GM12872 (cell line): Measurements from ENCODE around the gene TCTN1.

Experiments
- CTCF ChIP-seq: IDR thresholded peaks from 3 replicates; pipeline ENCODE4 v1.5.1; 2011; ENCODE audit warnings: low read depth, mild to moderate bottlenecking, low read length, moderate library complexity; ENCODE audit not compliant: insufficient read depth

Gene TCTN1

GRCh38 chr12:110619534-110619953 is 5.6 kb downstream of the TCTN1 start:
- TF ChIP-seq CTCF = peak; percentile 56

DNA sequence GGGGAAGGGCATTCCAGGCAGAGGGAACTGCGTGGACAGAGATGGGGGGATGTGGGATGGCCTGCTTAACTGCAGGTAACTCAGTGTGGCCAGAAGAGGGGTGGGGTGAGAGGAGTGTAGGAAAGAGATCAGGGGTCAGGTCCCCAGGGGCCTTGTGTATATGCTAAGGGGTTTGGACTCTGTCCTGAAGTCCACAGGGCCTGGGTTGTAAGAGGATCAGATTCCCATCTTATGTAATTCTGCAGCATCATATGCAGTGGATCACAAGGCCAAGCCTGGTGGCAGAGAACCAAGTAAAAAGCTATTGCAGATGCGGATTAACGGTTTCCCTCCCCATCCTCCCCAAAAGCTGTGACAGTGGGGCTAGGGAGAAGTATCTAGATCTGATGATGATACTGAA is 8.7 kb downstream of the TCTN1 start:
- TF ChIP-seq CTCF = no peak

DNA sequence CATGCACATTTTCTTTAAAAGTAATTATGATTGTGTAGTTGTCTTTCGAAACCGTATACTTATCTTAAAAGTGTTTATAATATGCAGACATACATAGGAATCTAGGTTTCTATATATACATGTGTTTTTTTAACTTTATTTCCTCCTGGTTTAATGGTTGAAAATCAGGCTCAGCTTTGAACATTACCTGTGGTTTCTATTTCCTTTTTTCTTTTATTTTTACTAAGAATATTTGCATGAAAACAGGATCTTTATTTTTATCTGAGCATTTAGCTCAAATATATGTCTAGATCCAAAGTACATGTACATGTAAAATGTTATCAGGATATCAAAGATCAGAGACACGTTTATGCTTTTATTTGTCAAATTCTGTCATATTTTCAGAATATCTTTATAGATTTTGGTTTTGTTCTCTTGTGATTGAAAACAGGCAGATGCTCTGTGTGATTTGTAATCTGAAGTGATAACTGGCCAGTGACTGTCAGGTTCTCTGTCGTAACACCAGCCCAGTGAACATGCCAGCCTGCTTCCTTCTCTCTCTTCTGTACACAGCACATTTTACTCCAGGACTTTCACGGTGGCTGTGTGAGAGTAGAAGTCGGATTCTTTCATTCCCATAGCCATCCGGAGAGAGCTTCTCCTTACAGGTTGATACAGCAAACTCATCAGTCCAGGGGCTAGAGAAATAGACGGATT is 13.7 kb downstream of the TCTN1 start:
- no peak for TF ChIP-seq CTCF

GRCh38 chr12:110635055-110635454 is 21.1 kb downstream of the TCTN1 start:
- TF ChIP-seq CTCF = no peak

GRCh38 chr12:110636516-110636915 is 22.6 kb downstream of the TCTN1 start:
- TF ChIP-seq CTCF = no peak

DNA sequence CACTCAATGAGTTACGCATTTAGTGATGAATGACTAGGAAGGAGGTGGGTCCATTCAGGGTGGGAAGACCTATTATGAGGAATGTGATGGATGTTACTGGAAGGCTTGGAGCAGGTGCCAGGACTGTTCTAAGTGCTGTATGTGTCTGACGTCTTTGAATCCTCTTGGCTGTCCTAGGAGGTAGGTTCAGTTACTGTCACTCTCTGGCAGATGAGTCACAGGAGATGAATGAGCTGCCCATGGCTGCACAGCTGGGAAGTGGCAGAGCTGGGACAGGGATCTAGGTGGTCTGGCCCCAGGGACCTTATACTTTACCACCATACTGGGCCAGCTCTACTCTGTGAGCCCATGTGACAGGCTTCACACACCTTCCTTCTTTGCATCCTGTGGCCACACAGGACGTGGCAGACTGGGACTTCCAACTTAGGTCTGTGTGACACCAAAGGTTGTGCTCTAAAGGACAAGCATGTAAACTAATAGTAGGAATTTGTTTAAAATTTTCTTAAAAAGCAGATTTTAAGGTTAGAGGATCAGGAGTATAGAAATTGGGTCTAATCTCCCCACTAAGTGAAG is 24.0 kb downstream of the TCTN1 start:
- no peak for TF ChIP-seq CTCF

DNA sequence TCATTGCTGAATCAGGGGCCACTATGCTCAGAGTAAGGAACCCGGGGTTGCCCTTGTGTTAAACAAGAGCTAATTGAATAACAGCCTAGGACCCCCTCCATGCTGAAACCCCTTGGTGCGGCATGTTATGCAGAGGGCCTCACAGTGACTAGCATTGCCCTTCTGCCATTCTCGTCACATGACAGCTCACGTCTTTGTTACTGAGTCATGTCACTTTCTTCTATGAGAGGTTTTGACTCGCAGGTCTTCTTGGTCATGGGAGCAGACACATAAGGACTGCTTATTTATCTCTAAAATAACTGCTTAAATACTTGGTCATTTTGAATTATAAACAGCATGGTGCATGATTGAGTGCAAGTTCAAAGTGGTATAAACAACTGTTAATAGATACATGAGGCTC is 24.9 kb downstream of the TCTN1 start:
- no peak for TF ChIP-seq CTCF
